Cardiac fibroblast (primary cell): ENCODE measurements around the gene ZNF688.

Experiments
- DNase-seq, 2 donors: peaks; one replicate each; pipeline versions ENCODE4 v3.0.0 to v3.0.0-alpha.2; 2010; ENCODE audit warnings: low read depth in 2 of 2
- H3K4me3 ChIP-seq, 2 donors: replicated peaks in 1 of 2; 1 replicate in 1 of 2; 2 replicates in 1 of 2; pipeline ENCODE4 v1.5.1; 2011; ENCODE audit warnings: low read depth in 2 of 2, low read length in 2 of 2, mild to moderate bottlenecking in 2 of 2, moderate library complexity in 1 of 2
- CTCF ChIP-seq: IDR thresholded peaks from one replicate; pipeline ENCODE4 v1.5.1; 2011; ENCODE audit warnings: low read depth, mild to moderate bottlenecking, low read length, inconsistent platforms

Gene ZNF688

DNA sequence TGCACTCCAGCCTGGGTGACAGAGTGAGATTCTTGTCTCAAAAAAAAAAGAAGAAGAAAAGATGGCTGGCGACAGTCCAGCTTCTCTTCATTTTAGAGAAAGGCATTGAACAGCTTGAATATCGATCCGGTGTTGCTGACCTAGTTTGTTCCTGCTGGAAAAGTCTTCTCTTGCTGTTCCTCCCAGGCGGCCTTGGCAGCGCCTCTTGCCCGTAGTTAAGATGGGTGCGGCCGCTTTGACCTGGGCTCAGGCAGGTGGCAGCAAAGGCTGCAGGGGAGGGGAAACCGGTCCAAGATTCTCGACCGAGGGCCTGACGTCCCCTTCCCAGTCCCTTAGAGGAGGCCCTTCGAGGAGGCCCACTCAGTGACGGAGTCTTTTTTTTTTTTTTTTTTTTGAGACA, 9.5 kb downstream of the ZNF688 start:
- no peak overlapping the region for H3K4me3 ChIP-seq
- TF ChIP-seq CTCF, result no peak
- DNase-seq, result no peak

- peak overlapping the region; percentile 32 to 41 for H3K4me3 ChIP-seq
- no peak for TF ChIP-seq CTCF
- DNase-seq, result peak in 1 of 2 donors; percentile 18
Observed at GRCh38 chr16:30561089-30561816, 10.3 kb downstream of the ZNF688 start.

DNA sequence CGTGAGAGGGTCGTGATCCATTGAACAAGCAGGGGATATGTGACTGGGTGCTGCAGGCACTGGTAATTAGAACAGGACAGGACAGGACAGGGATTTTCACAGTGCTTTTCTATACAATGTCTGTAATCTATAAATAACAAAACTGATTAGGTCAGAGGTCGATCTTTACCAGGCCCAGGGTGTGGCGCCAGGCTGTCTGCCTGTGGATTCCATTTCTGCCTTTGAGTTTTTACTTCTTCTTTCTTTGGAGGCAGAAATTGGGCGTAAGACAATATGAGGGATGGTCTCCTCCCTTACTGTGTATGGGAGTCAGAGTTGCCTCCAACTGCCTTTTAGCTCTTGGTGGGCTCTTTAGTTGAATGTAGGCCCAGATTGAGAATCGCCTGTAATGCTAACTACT, 11.8 kb downstream of the ZNF688 start:
- TF ChIP-seq CTCF, result no peak
- H3K4me3 ChIP-seq, result no peak overlapping the region
- DNase-seq, result no peak

- peak overlapping the region in 1 of 2 donors; percentile 33 for H3K4me3 ChIP-seq
- no peak for DNase-seq
- no peak for TF ChIP-seq CTCF
Observed at GRCh38 chr16:30558789-30559377, 12.6 kb downstream of the ZNF688 start.

GRCh38 chr16:30557957-30558788, 13.3 kb downstream of the ZNF688 start, which contains the start of gene ZNF764:
Gene ZNF764 (minus strand): TSS chr16:30558374. CDS start chr16:30558182, 192 bp downstream.
- DNase-seq, result peak; percentile 98 to 99
- peak within 1 kb of the TSS; percentile 74 to 77 for H3K4me3 ChIP-seq
- TF ChIP-seq CTCF, result no peak

DNA sequence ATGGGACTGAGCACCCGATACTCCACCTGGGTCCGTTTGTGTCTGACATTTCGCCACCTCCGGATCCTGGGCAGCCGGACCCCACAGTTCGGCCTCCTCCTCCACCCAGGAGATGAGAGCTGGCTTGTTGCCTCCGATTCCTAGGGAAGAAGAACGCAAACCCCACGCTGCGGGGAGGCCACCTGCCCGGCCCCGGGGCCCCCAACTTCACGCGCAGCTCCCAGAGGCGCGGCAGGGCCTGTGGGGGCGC, 13.9 kb downstream of the ZNF688 start:
- no peak for TF ChIP-seq CTCF
- peak overlapping the region; percentile 74 to 77 for H3K4me3 ChIP-seq
- no peak for DNase-seq
